Liver (tissue), 9 donors: ENCODE data around the gene RFC4. TPM values are rescaled to one million over a fixed set of nuclear protein-coding genes. Genes with fewer than 3 reads are reported as not detected.

Experiments used
- DNase-seq: peaks from one replicate; pipeline ENCODE4 v3.0.0-alpha.2; 2017; ENCODE audit warnings: low spot score
- H3K27ac ChIP-seq, 2 donors: one replicate each; pipeline ENCODE4 v1.7.0; 2013; ENCODE audit warnings: inconsistent platforms in 2 of 2, low read length in 2 of 2, control low read depth in 1 of 2, low read depth in 1 of 2, mild to moderate bottlenecking in 1 of 2
- H3K27me3 ChIP-seq, 4 donors: one replicate each; pipeline versions ENCODE4 v1.6.1 to v1.7.0; 2013; ENCODE audit warnings: low read length in 3 of 4, inconsistent platforms in 1 of 4, mild to moderate bottlenecking in 1 of 4, moderate library complexity in 1 of 4; ENCODE audit not compliant: control insufficient read depth in 4 of 4, insufficient read depth in 4 of 4
- H3K36me3 ChIP-seq, 4 donors: one replicate each; pipeline versions ENCODE4 v1.6.1 to v1.7.0; 2013; ENCODE audit warnings: low read length in 3 of 4, mild to moderate bottlenecking in 3 of 4, low read depth in 1 of 4, moderate library complexity in 1 of 4; ENCODE audit not compliant: control insufficient read depth in 4 of 4, insufficient read depth in 3 of 4
- H3K4me1 ChIP-seq, 4 donors: one replicate each; pipeline versions ENCODE4 v1.6.1 to v1.7.0; 2013; ENCODE audit warnings: low read length in 3 of 4, mild to moderate bottlenecking in 3 of 4, moderate library complexity in 1 of 4; ENCODE audit not compliant: control insufficient read depth in 4 of 4, insufficient read depth in 4 of 4
- H3K4me3 ChIP-seq, 3 donors: one replicate each; pipeline versions ENCODE4 v1.6.1 to v1.7.0; 2013; ENCODE audit warnings: low read length in 3 of 3, control low read depth in 1 of 3, low read depth in 1 of 3, mild to moderate bottlenecking in 1 of 3
- H3K9ac ChIP-seq, 2 donors: one replicate each; pipeline ENCODE4 v1.7.0; 2013; ENCODE audit warnings: low read length in 2 of 2, mild to moderate bottlenecking in 2 of 2, moderate library complexity in 2 of 2, control low read depth in 1 of 2, low read depth in 1 of 2
- H3K9me3 ChIP-seq, 4 donors: one replicate each; pipeline versions ENCODE4 v1.6.1 to v1.7.0; 2013; ENCODE audit warnings: low read length in 3 of 4; ENCODE audit not compliant: control insufficient read depth in 4 of 4
- ATF3 ChIP-seq: IDR thresholded peaks from 2 replicates; pipeline ENCODE4 v1.6.1; 2016; ENCODE audit warnings: antibody characterized with exemption
- CTCF ChIP-seq: fragments of 150-350 bp; IDR thresholded peaks from 2 replicates; pipeline ENCODE4 v1.5.1; 2017; ENCODE audit warnings: improper control_type of control experiment, low read depth, low read length; ENCODE audit not compliant: missing input control
- EGR1 ChIP-seq, 2 donors: IDR thresholded peaks; 2 replicates each; pipeline ENCODE4 v1.6.1; 2016 to 2018; ENCODE audit warnings: antibody characterized with exemption in 2 of 2, low read depth in 2 of 2
- FOXA1 ChIP-seq: IDR thresholded peaks from 2 replicates; pipeline ENCODE4 v1.6.1; 2016; ENCODE audit warnings: antibody characterized with exemption
- FOXA2 ChIP-seq: IDR thresholded peaks from 2 replicates; pipeline ENCODE4 v1.6.1; 2016; ENCODE audit warnings: antibody characterized with exemption
- HNF4A ChIP-seq, 2 donors: conservative IDR thresholded peaks; 2 replicates each; pipeline ENCODE4 v1.6.1; 2016; ENCODE audit warnings: antibody characterized with exemption in 2 of 2, mild to moderate bottlenecking in 2 of 2
- HNF4G ChIP-seq: IDR thresholded peaks from 2 replicates; pipeline ENCODE4 v1.6.1; 2016; ENCODE audit warnings: antibody characterized with exemption
- JUND ChIP-seq, 2 donors: IDR thresholded peaks; 2 replicates each; pipeline ENCODE4 v1.6.1; 2016; ENCODE audit warnings: antibody characterized with exemption in 2 of 2
- MAX ChIP-seq: IDR thresholded peaks from 2 replicates; pipeline ENCODE4 v1.6.1; 2016; ENCODE audit warnings: antibody characterized with exemption
- NR2F2 ChIP-seq: IDR thresholded peaks from 2 replicates; pipeline ENCODE4 v1.6.1; 2016; ENCODE audit warnings: antibody characterized with exemption
- RAD21 ChIP-seq, 2 donors: IDR thresholded peaks; 2 replicates each; pipeline ENCODE4 v1.6.1; 2016; ENCODE audit warnings: antibody characterized with exemption in 2 of 2, mild to moderate bottlenecking in 2 of 2
- REST ChIP-seq: IDR thresholded peaks from 2 replicates; pipeline ENCODE4 v1.6.1; 2016; ENCODE audit warnings: antibody characterized with exemption, mild to moderate bottlenecking
- RXRA ChIP-seq, 2 donors: IDR thresholded peaks; 2 replicates each; pipeline ENCODE4 v1.6.1; 2017 to 2018; ENCODE audit warnings: antibody characterized with exemption in 2 of 2, mild to moderate bottlenecking in 1 of 2
- SP1 ChIP-seq: IDR thresholded peaks from 2 replicates; pipeline ENCODE4 v1.6.1; 2018; ENCODE audit warnings: antibody characterized with exemption, mild to moderate bottlenecking
- TAF1 ChIP-seq: conservative IDR thresholded peaks from 2 replicates; pipeline ENCODE4 v1.6.1; 2016; ENCODE audit warnings: antibody characterized with exemption, mild to moderate bottlenecking
- YY1 ChIP-seq: IDR thresholded peaks from 2 replicates; pipeline ENCODE4 v1.6.1; 2016; ENCODE audit warnings: antibody characterized with exemption, mild to moderate bottlenecking
- ZBTB33 ChIP-seq: IDR thresholded peaks from 2 replicates; pipeline ENCODE4 v1.6.1; 2016; ENCODE audit warnings: antibody characterized with exemption
- WGBS: extraction: QIAGEN DNeasy Blood & Tissue Kit; methylation state at CpG from one replicate; pipeline ENCODE4 v1.1.7; 2013; 5-methylcytosine and 5-hydroxymethylcytosine counted together
- polyA plus RNA-seq, 2 donors: library from polyadenylated mRNA; stranded (reverse) in 1 of 2; unstranded in 1 of 2; fragments of 200-250 nt in 1 of 2; fragments of >200 nt in 1 of 2; fragmentation: Nextera tagmentation in 1 of 2; extraction: Ambion mirVana in 1 of 2; gene quantifications; one replicate each; pipeline versions ENCODE4 v1.2.1 to v1.2.3, GENCODE V29; 2013 to 2015
- total RNA-seq, 2 donors: library from RNA; depleted of rRNA; stranded (reverse); fragments of >200 nt; gene quantifications; one replicate each; pipeline ENCODE4 v1.2.3, GENCODE V29; 2014
- donor health status: healthy.
- donor health status: healthy.
- donor health status: healthy.
- donor health status: healthy.
- donor health status: healthy.

The RFC4 gene
- total and polyA plus RNA-seq, 4 donors: 4.6 to 27.3 (median 6.3) TPM

- TF ChIP-seq ATF3 (no peak), RXRA (IDR thresholded peaks at IDR 0.05) (no peak), TAF1 (no peak), HNF4G (no peak), YY1 (no peak), MAX (no peak), EGR1 (IDR thresholded peaks at IDR 0.05; ENCODE audit: low read depth in 2 of 2) (no peak), CTCF (no peak), RAD21 (IDR thresholded peaks at IDR 0.05) (no peak), SP1 (no peak), REST (no peak), NR2F2 (no peak), HNF4A (conservative IDR thresholded peaks at IDR 0.05) (no peak), FOXA1 (no peak)
- Histone ChIP-seq H3K27ac (no peak overlapping the region), H3K9me3 (no peaks in the 10 kb centered on the region), H3K36me3 (peaks cover 13 to 53% (median 52%) of the 10 kb centered on the region in 4 donors), H3K4me3 (peak overlapping the region; percentile 87 to 99 (median 89)), H3K4me1 (peaks cover 6 to 29% (median 26%) of the 10 kb centered on the region in 4 donors), H3K9ac (peak overlapping the region; percentile 50 to 93), H3K27me3 (no peaks in the 10 kb centered on the region)
- WGBS: 34% methylated on average over 7 of the region's 7 CpGs
- no peak for DNase-seq
These were observed 20.7 kb downstream of the RFC4 start for GRCh38 chr3:186785495-186786018.

GRCh38 chr3:186784820-186785494, 21.3 kb downstream of the RFC4 start:
- Histone ChIP-seq H3K9ac (peak overlapping the region; percentile 93 to 96), H3K9me3 (no peaks in the 10 kb centered on the region), H3K4me3 (peak overlapping the region; percentile 87 to 99 (median 89)), H3K27ac (no peak overlapping the region), H3K4me1 (peaks cover 4 to 29% (median 26%) of the 10 kb centered on the region in 4 donors), H3K36me3 (peaks cover 13 to 53% (median 49%) of the 10 kb centered on the region in 4 donors), H3K27me3 (no peaks in the 10 kb centered on the region)
- DNase-seq: no peak
- whole genome bisulfite sequencing: 8% methylated on average over 7 of the region's 7 CpGs
- TF ChIP-seq FOXA2 (no peak), JUND (IDR thresholded peaks at IDR 0.05) (no peak), TAF1 (no peak), MAX (no peak), EGR1 (IDR thresholded peaks at IDR 0.05; ENCODE audit: low read depth in 2 of 2) (no peak), NR2F2 (no peak), ZBTB33 (no peak), HNF4A (conservative IDR thresholded peaks at IDR 0.05) (no peak), RXRA (IDR thresholded peaks at IDR 0.05) (no peak), SP1 (no peak), HNF4G (no peak), REST (no peak), ATF3 (no peak), YY1 (no peak), FOXA1 (no peak), RAD21 (IDR thresholded peaks at IDR 0.05) (no peak)
